Measurements from ENCODE around the gene NTNG1. TPM values are rescaled to one million over a fixed set of nuclear protein-coding genes. Genes with fewer than 3 reads are reported as not detected.

NTNG1 gene
- total RNA-seq, 1 donor from 2014 or later = 17.5 TPM

DNA sequence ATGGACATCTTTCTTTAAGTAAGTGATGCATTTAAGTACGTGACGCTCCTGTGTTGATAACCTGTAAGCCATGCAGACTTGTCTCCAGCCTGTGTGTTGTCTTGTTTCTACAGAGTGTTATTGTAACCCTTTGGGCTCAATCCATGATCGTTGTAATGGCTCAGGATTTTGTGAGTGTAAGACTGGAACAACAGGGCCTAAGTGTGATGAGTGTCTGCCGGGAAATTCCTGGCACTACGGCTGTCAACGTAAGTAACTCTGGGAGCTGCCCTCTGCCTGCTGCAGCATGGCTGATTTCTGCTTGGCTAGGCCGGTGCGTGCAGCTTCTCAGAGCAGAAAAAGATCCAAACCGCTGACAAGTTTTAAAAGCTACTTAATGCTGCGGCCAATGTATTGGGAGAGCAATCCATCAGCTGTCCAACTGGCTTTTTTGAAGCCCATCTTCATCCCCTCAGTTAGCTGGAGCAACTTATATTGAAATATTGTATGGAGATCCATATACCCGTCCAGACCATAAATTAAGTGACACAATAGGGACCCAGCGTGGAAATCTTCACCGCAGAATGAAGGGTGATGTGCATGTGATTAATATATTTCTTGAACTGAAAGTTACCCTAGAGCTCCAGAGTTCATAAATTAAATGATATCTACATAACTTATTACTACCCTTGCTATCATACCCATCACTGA is 295.9 kb downstream of the NTNG1 start:
- FAIRE-seq (no peak), DNase-seq (ENCODE audit: low spot score in 2 of 2) (no peak)

- DNase-seq (ENCODE audit: low spot score in 2 of 2) (no peak), FAIRE-seq (no peak)
These were observed 298.7 kb downstream of the NTNG1 start for GRCh38 chr1:107439567-107439966.

DNA sequence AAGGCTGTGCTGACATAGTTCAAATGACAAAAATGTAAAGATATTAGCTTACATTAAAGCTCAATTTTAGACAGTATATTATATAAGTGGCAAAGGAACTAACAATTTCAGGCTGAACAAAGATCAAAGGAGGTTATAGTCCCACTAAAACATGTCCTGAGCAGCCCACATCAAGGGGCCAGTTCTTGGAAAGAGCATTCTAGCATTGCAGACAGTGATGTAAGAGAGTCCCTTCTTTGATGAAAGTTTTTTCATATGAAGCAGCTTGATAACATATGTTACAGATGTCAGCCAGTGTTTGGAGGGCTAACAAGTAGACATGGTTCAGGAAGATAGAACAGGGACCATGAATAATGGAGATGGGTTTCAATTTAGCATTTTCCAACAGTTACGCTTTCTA is 301.7 kb downstream of the NTNG1 start:
- FAIRE-seq (no peak), DNase-seq (ENCODE audit: low spot score in 2 of 2) (no peak)

GRCh38 chr1:107443027-107443426 is 302.2 kb downstream of the NTNG1 start:
- DNase-seq (ENCODE audit: low spot score in 2 of 2) (no peak), FAIRE-seq (no peak)

GRCh38 chr1:107443860-107444259 is 303.0 kb downstream of the NTNG1 start:
- DNase-seq (ENCODE audit: low spot score in 2 of 2) (no peak), FAIRE-seq (no peak)

- no peak for FAIRE-seq
- no peak for DNase-seq (ENCODE audit: low spot score in 2 of 2)
These were observed 303.5 kb downstream of the NTNG1 start for GRCh38 chr1:107444302-107444701.

DNA sequence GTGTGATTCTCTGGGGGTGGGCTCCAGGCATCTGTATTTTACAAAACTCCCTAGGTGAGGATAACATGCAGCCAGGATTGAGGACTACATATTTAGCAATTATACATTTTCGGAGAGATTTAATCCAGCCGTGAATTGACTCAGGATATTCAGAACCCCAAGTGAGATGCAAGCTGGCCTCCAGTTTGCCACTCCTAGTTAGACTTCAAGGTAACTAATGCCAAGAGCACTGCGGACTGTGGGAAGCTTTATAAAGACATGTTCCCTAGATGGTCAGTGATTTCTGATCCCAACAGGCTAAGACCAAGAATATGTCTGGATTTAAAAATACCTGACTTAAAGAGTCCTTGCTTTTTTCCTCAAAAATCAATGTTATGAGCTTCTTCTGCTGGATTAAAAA is 308.5 kb downstream of the NTNG1 start:
- DNase-seq (ENCODE audit: low spot score in 2 of 2) = no peak
- no peak for FAIRE-seq

GRCh38 chr1:107450899-107451664 is 310.2 kb downstream of the NTNG1 start:
- FAIRE-seq (no peak), DNase-seq (ENCODE audit: low spot score in 2 of 2) (no peak)

DNA sequence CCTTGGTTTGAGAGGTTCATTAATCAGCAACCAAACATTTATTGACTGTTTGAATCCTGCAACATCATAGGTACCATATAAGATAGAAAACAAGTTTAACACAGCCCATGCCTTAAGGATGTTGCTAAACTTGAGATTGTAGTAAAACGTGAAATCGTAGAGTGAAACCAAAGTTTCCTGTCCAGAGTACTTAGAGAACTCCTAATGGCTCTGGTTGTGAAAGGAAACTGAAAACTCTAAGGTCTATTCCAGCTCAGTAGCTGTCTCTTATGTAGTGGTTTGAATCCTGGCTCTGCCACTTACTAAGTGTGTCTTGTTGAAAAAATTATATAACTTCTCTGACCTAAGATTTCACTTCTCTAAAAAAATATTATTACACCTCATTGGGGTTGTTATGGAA is 310.9 kb downstream of the NTNG1 start:
- no peak for FAIRE-seq
- no peak for DNase-seq (ENCODE audit: low spot score in 2 of 2)

DNA sequence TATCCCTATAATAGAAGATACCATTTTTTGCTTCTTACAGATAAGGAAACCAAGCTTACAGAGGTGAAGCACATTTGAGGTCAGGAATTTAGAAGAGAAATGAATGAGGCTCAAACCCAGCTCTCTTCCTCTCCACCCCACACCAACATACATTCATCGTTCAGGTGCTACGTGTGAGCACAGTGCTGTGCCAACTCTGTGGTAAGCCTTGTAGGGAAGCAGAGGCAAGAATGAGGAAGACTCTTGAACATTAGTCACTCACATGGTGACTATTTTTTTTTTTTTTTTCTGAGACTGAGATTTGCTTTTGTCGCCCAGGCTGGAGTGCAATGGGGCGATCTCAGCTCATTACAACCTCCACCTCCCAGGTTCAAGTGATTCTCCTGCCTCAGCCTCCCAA is 314.0 kb downstream of the NTNG1 start:
- FAIRE-seq = no peak
- no peak for DNase-seq (ENCODE audit: low spot score in 2 of 2)

DNA sequence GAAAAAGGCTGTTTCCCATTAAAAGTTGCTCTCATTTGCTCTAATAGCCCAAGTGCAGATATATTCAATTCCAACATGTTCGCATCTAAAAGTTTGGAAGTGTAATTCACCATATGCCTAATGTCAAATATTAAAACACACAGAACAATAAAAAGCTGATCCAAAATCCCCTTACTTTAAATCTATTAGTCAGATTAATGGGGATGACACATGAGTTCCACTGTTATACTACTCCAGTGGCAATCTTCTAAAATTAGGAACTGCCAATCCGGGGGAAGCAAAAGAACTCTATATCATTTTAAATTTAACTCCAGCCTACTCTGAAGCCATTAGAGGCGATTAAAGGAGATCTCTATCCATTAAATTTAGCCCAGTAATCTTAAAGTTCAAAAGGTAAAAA is 317.1 kb downstream of the NTNG1 start:
- FAIRE-seq = no peak
- no peak for DNase-seq (ENCODE audit: low spot score in 2 of 2)

GRCh38 chr1:107459204-107459904 is 318.5 kb downstream of the NTNG1 start:
- no peak for DNase-seq (ENCODE audit: low spot score in 2 of 2)
- FAIRE-seq = no peak

GRCh38 chr1:107460035-107460434 is 319.2 kb downstream of the NTNG1 start:
- DNase-seq (ENCODE audit: low spot score in 2 of 2) = no peak
- no peak for FAIRE-seq

GRCh38 chr1:107464827-107465226 is 324.0 kb downstream of the NTNG1 start:
- FAIRE-seq (no peak), DNase-seq (ENCODE audit: low spot score in 2 of 2) (no peak)

- DNase-seq (ENCODE audit: low spot score in 2 of 2) (no peak), FAIRE-seq (no peak)
These were observed 326.4 kb downstream of the NTNG1 start for GRCh38 chr1:107467286-107467685.

DNA sequence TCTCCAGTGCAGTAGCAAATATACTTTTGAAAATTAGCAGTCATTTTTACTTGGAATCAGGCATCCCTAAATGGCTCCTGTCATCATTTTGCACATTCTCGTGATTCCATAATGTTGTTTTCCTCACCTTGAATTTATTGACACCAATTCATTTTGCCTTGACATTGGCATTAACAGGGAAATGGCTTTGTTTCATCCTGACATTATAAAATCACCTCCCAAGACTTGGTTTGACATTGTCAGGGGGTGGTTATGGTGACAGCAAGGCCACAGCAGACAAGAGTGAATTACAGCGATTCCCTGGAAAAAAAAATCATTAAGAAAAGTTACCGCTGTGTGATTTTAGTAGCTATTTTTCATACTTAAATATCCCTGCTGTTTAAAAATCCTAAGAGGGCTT is 327.0 kb downstream of the NTNG1 start:
- DNase-seq (ENCODE audit: low spot score in 2 of 2) (no peak), FAIRE-seq (no peak)

DNA sequence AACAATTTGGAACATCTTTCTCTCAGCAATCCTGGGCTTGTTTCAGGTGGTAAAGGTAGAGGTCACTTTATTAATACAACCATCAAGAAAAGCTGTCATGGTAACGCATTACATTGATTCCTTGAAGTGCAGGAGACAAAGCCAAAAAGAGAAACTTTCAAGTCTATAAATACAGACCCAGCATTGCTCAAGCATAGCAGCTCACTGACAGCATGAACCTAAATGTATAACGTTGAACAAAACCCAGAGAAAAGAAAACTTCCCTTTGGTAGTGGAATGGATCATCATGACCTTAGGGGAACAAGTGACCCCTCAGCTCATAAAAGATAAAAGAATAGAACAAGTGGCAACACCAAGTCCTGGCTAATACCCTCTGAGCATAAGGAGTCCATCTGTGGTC is 332.2 kb downstream of the NTNG1 start:
- no peak for FAIRE-seq
- no peak for DNase-seq (ENCODE audit: low spot score in 2 of 2)

GRCh38 chr1:107474877-107475612 is 334.2 kb downstream of the NTNG1 start:
- DNase-seq (ENCODE audit: low spot score in 2 of 2) (no peak), FAIRE-seq (no peak)

GRCh38 chr1:107477233-107477632 is 336.4 kb downstream of the NTNG1 start:
- DNase-seq (ENCODE audit: low spot score in 2 of 2) = no peak
- FAIRE-seq = no peak

- DNase-seq (ENCODE audit: low spot score in 2 of 2) (no peak), FAIRE-seq (no peak)
These were observed 339.1 kb downstream of the NTNG1 start for GRCh38 chr1:107479865-107480350.

All from frontal cortex (tissue), 4 donors.